GM21360 (cell line): Measurements from ENCODE around the gene FEN1.
A peak's percentile ranks its signal among the peaks of the same experiment; 100 is the strongest.

ENCODE experiments used
- ATAC-seq: cut with Tn5 transposase; IDR thresholded peaks from one replicate; pipeline ENCODE4 v1.9.1; 2021; ENCODE audit warnings: mild to moderate bottlenecking, moderate library complexity; ENCODE audit not compliant: unreplicated experiment

FEN1 gene

DNA sequence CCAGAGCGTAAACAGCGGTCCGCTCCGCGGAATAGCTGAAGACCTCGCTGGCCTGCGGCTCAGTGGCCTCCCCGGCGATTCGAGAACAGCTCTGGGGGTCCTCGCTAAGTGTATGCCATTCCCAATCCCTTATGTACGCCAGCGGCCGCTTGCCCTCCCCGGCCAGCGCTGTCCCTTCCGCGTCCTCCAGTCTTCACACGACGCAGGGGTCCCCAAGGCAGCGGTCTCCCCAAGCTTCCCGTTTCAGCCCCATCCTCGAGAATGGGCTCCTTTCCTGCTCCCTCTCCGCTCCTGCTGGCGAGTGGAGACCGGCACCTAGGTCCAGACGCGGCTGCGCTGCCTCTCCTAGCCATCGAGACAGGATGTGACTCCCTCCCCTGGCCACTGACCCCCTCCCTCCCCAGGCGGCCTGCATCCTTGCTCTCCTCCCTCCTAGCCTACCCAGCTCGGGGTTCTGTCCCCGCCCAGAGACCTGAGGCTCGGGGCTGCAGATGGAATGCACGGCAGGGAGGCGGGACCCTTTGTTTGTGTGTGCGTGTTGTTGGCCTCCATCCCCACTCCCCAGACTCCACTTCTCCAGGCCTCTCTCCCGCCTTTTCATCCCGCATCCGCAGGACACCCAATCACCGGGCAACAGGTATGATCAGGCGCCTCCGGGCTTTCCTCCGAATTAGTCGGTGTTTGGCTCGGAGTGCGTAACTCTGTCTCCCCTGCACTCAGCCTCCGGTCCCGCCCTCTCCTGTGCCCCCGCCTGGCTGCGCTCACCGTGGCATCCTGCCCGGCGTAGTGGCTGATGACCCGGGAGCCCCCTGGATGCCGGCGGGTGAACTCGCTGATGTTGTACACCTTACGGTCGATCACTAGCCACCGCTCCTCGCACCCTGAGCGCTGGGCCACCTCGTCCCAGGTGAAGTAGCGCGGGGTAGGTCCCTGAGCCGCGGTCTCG is 23.4 kb downstream of the FEN1 start:
- ATAC-seq: peak; percentile 16

- peak; percentile 46 for ATAC-seq
Measured at GRCh38 chr11:61816736-61817455, 24.2 kb downstream of the FEN1 start, which contains the start of gene FADS1. Gene FADS1, minus strand, starts transcription at chr11:61817003. Its CDS starts 74 bp downstream, at chr11:61816929.

DNA sequence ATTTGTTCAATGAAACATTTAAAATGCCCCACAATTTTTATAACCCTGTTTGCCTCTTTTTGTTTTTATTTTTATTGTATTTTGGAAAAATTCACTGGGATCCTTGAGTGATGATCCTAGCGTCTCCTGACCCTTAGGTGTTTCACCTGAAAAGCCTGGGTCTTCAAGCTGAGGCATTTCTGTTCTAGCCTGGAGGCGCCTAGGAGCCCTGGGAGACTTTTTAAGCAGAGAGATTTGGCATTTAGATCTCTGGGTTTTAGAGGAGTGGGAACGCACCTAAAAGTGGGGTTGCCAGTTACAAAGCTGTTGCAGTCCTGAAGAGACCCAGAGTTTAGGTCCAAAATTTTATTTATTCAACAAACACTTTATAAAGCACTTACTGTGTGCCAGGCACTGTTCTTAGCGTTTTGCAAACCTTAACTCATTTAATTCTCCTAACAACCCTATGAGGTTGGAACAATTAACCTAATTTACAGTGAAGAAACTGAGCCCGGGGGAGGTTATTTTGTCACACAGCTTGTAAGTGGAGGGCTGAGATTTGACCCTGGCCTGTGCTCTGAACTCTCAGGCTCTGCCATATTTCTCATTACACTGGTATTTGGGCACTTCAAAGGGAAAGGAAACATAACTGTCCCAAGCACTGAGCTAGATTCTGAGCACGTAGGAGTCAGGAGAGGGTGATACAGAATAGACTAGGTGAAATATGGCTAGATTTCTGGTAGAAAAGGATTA is 24.9 kb downstream of the FEN1 start:
- no peak for ATAC-seq

- no peak for ATAC-seq
Measured at GRCh38 chr11:61820174-61820573, 27.5 kb downstream of the FEN1 start.

GRCh38 chr11:61826930-61827570 is 34.3 kb downstream of the FEN1 start:
- no peak for ATAC-seq

- ATAC-seq: peak; percentile 62
Measured at GRCh38 chr11:61827571-61828378, 35.1 kb downstream of the FEN1 start, which contains the start of gene FADS2. Gene FADS2, plus strand, starts transcription at chr11:61828300. Its CDS starts 91 bp downstream, at chr11:61828391.

DNA sequence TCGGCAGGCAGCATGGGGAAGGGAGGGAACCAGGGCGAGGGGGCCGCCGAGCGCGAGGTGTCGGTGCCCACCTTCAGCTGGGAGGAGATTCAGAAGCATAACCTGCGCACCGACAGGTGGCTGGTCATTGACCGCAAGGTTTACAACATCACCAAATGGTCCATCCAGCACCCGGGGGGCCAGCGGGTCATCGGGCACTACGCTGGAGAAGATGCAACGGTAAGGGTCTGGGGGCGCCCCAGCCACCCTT is 35.6 kb downstream of the FEN1 start:
- ATAC-seq: no peak

- ATAC-seq: no peak
Measured at GRCh38 chr11:61828629-61829407, 36.1 kb downstream of the FEN1 start.

- no peak for ATAC-seq
Measured at GRCh38 chr11:61829806-61830205, 37.1 kb downstream of the FEN1 start.

GRCh38 chr11:61830237-61831105 is 37.8 kb downstream of the FEN1 start:
- no peak for ATAC-seq

DNA sequence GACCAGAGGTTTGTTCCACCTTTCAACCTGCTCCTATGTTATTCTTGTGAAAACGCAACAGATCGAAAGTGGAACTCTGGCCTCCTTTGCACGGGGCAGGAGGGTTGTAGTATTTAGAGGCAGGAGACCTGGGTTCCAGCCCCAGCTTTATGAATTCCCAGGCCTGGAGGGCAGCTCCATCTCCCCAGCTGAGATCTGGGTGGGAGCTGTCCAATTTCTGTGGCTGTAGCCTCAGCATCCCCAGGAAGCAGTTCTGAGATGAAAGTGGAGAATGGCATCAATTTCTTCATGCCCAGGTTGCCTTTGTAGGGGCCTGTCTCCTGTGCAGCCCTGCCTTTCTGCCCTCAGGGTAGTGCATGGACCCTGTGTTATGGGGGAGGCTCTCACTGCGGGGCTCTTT is 39.5 kb downstream of the FEN1 start:
- no peak for ATAC-seq

DNA sequence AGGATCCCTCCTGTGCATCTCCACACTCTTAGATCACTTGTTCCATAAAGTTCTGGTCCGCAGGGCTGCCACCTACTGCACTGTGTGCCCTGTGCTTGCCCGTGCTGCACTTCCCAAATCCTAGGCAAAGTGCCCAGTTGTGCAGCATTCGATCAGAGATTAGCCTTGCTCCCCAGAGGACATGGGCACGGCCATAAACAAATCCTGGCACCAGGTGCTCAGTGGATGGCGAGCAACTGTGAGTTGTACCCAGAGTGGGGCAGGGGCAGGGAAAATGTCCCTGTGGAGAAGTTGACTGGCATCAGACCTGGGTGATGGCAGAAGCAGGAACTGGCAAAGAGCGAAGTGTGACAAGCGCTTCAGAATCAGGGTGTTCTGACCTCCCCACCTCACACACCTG is 40.0 kb downstream of the FEN1 start:
- ATAC-seq: no peak

DNA sequence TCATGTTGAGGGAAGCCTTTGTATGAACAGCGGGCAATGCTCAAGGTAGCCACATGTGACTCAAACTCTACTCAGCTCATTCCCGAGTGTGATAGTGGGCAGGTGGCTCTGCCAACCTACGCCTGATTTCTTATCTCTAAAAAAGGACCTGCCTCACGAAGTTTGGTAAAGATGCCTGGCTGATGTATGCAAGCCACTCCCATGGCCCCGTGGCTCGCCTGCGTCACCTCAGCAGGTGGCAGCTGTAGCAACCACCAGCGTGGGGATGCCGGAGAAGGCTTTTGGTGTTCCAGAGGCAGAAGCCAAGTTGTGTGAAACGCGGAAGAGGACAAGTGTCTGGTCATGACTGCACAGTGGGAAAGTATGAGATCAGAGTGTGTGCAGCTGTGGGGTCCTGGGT is 40.8 kb downstream of the FEN1 start:
- ATAC-seq: no peak

DNA sequence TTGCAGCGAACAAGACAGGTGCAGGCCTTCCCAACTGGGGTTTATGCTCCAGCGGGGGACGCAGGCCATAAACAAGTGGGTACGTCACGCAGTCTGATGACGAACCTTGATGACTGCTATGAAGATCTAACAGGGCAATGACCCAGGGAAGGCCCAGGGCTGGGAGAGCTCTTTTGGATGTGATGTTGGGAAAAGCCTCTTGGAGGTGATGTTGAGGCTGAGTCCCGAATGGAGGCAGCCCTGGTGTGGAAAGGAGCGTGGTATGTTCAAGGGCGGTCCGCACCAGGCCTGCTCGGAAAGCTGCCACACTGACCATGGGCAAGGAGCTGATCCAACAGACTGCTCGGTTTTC is 41.2 kb downstream of the FEN1 start:
- no peak for ATAC-seq

GRCh38 chr11:61834278-61835048 is 41.8 kb downstream of the FEN1 start:
- ATAC-seq: peak; percentile 80

- no peak for ATAC-seq
Measured at GRCh38 chr11:61836193-61836592, 43.5 kb downstream of the FEN1 start.

DNA sequence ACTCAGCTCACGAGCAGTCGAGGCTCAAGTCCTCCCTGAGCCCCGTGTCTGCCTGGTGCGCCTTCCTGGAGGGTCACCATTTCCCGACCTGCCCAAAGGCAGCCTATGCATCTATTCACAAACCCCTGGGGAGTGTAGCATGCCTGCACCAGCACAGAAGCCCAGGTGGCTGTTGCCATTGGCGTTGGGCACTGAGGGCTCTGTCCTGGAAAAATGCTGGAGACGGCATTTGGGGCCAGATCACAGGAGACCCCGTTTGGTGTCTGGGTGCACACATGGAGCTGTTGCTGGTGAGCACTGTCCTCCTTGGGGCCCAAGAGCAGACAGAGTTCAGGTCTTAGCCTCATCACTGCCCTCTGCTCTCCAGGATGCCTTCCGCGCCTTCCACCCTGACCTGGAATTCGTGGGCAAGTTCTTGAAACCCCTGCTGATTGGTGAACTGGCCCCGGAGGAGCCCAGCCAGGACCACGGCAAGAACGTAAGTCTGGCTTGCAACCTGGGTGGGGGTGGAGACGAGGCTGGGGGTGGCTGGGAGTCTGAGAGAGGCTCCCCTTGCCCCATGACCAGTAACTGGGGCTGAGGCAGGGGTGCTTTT is 44.8 kb downstream of the FEN1 start:
- ATAC-seq: no peak
